IMR-90 (cell line): ENCODE results near the gene SLC26A1. TPM values are rescaled to one million over a fixed set of nuclear protein-coding genes. Genes with fewer than 3 reads are reported as not detected.

Experiments
- ATAC-seq: fragments of 200-7000 bp; cut with Tn5 transposase; 2 replicates; pipeline ENCODE4 v1.9.1; 2020; ENCODE audit warnings: low read depth, mild to moderate bottlenecking, moderate library complexity
- BruUV-seq: library from RNA; stranded (reverse); fragments of 400-500 nt; replicated peaks from 2 replicates; lab custom pipeline; 2021; lab: Mats Ljungman, UMichigan
- CTCF ChIA-PET: fragments of 300-600 bp; formaldehyde crosslinking; extraction: SDS; loops from one replicate; lab custom pipeline; 2021; ENCODE audit warnings: antibody characterized with exemption; lab: Yijun Ruan, JAX
- POLR2A ChIA-PET: fragments of 300-600 bp; sonication (Branson Sonifier 250); formaldehyde crosslinking; loops from one replicate; lab custom pipeline; 2022; ENCODE audit warnings: antibody characterized with exemption; ENCODE audit not compliant: unreplicated experiment; lab: Charles Lee
- DNase-seq: peaks from one replicate; pipeline ENCODE4 v3.0.0; 2013
- H2AFZ ChIP-seq: replicated peaks from 2 replicates; pipeline ENCODE3; 2013; ENCODE audit warnings: low read length, mild to moderate bottlenecking; ENCODE audit not compliant: poor library complexity
- H2AK5ac ChIP-seq: 2 replicates; pipeline ENCODE4 v1.6.1; 2013; ENCODE audit warnings: low read depth, low read length, inconsistent platforms
- H2AK9ac ChIP-seq: replicated peaks from 2 replicates; pipeline ENCODE3; 2013; ENCODE audit warnings: mild to moderate bottlenecking, low read depth, low read length, moderate library complexity; ENCODE audit not compliant: poor library complexity
- H2BK120ac ChIP-seq: 2 replicates; pipeline ENCODE4 v1.6.1; 2013; ENCODE audit warnings: low read depth, low read length, inconsistent platforms
- H2BK15ac ChIP-seq: 3 replicates; pipeline ENCODE4 v1.6.1; 2013; ENCODE audit warnings: low read depth, low read length, inconsistent platforms
- H2BK20ac ChIP-seq: 2 replicates; pipeline ENCODE4 v1.6.1; 2013; ENCODE audit warnings: low read depth, mild to moderate bottlenecking, inconsistent platforms, low read length, moderate library complexity
- H2BK5ac ChIP-seq: 2 replicates; pipeline ENCODE4 v1.6.1; 2013; ENCODE audit warnings: mild to moderate bottlenecking, low read depth, low read length, inconsistent platforms; ENCODE audit not compliant: poor library complexity, severe bottlenecking
- H3K14ac ChIP-seq: replicated peaks from 2 replicates; pipeline ENCODE4 v1.6.1; 2013; ENCODE audit warnings: low read depth, low read length, inconsistent platforms
- H3K18ac ChIP-seq: 2 replicates; pipeline ENCODE4 v1.6.1; 2013; ENCODE audit warnings: low read depth, low read length, control low read depth
- H3K23ac ChIP-seq: 2 replicates; pipeline ENCODE4 v1.6.1; 2013; ENCODE audit warnings: low read depth, low read length, inconsistent platforms
- H3K27ac ChIP-seq: 2 replicates; pipeline ENCODE4 v1.5.1; 2013; ENCODE audit warnings: mild to moderate bottlenecking, control low read depth, low read length; ENCODE audit not compliant: insufficient read depth
- H3K27me3 ChIP-seq: 2 replicates; pipeline ENCODE4 v1.6.1; 2013; ENCODE audit warnings: low read length; ENCODE audit not compliant: control insufficient read depth, insufficient read depth
- H3K36me3 ChIP-seq: 2 replicates; pipeline ENCODE4 v1.6.1; 2013; ENCODE audit warnings: low read length, mixed read lengths; ENCODE audit not compliant: control insufficient read depth, insufficient read depth
- H3K4ac ChIP-seq: 2 replicates; pipeline ENCODE4 v1.6.1; 2013; ENCODE audit warnings: low read depth, low read length, inconsistent platforms
- H3K4me1 ChIP-seq: 2 replicates; pipeline ENCODE4 v1.6.1; 2013; ENCODE audit warnings: low read length, mixed read lengths; ENCODE audit not compliant: control insufficient read depth, insufficient read depth
- H3K4me2 ChIP-seq: 2 replicates; pipeline ENCODE4 v1.6.1; 2013; ENCODE audit warnings: low read depth, mild to moderate bottlenecking, control low read depth, low read length, moderate library complexity
- H3K4me3 ChIP-seq: 2 replicates; pipeline ENCODE4 v1.5.1; 2013; ENCODE audit warnings: low read depth, mild to moderate bottlenecking, control low read depth, low read length, moderate library complexity; ENCODE audit not compliant: insufficient read depth
- H3K56ac ChIP-seq: 2 replicates; pipeline ENCODE4 v1.6.1; 2013; ENCODE audit warnings: low read length, inconsistent platforms; ENCODE audit not compliant: insufficient read depth; ENCODE audit errors: extremely low read depth
- H3K79me1 ChIP-seq, 2 experiments: 2 replicates each; pipeline ENCODE4 v1.6.1; 2013; ENCODE audit warnings: low read length in 2 of 2, inconsistent platforms in 1 of 2, low read depth in 1 of 2
- H3K9ac ChIP-seq: 2 replicates; pipeline ENCODE4 v1.6.1; 2013; ENCODE audit warnings: low read depth, low read length, control low read depth
- H3K9me1 ChIP-seq: 2 replicates; pipeline ENCODE4 v1.6.1; 2013; ENCODE audit warnings: low read length, inconsistent platforms; ENCODE audit not compliant: insufficient read depth
- H3K9me3 ChIP-seq: 2 replicates; pipeline ENCODE4 v1.6.1; 2013; ENCODE audit warnings: low read length; ENCODE audit not compliant: control insufficient read depth, insufficient read depth
- H4K20me1 ChIP-seq: 2 replicates; pipeline ENCODE4 v1.6.1; 2013; ENCODE audit warnings: low read length, inconsistent platforms; ENCODE audit not compliant: insufficient read depth
- H4K5ac ChIP-seq: 2 replicates; pipeline ENCODE4 v1.6.1; 2013; ENCODE audit warnings: mild to moderate bottlenecking, low read depth, low read length, control low read depth
- H4K8ac ChIP-seq, 2 experiments: 2 replicates each; pipeline ENCODE4 v1.6.1; 2013; ENCODE audit warnings: low read depth in 2 of 2, low read length in 2 of 2, control low read depth in 1 of 2, inconsistent platforms in 1 of 2
- H4K91ac ChIP-seq: 2 replicates; pipeline ENCODE4 v1.6.1; 2013; ENCODE audit warnings: low read depth, low read length, inconsistent platforms; ENCODE audit not compliant: insufficient read depth
- BHLHE40 ChIP-seq: fragments of 150-350 bp; IDR thresholded peaks from 2 replicates; pipeline ENCODE4 v1.6.1; 2016; ENCODE audit warnings: mild to moderate bottlenecking, low read depth, low read length
- CEBPB ChIP-seq: IDR thresholded peaks from 2 replicates; pipeline ENCODE4 v1.6.1; 2012; ENCODE audit warnings: low read depth, low read length, improper control_type of control experiment
- CHD1 ChIP-seq: IDR thresholded peaks from 2 replicates; pipeline ENCODE4 v1.6.1; 2012; ENCODE audit warnings: low read depth, low read length, improper control_type of control experiment
- FOS ChIP-seq: fragments of 150-350 bp; IDR thresholded peaks from 2 replicates; pipeline ENCODE4 v1.6.1; 2016; ENCODE audit warnings: low read depth, low read length
- MAFK ChIP-seq: IDR thresholded peaks from 2 replicates; pipeline ENCODE4 v1.6.1; 2012; ENCODE audit warnings: low read depth, low read length, improper control_type of control experiment
- MAZ ChIP-seq: IDR thresholded peaks from 2 replicates; pipeline ENCODE4 v1.6.1; 2012; ENCODE audit warnings: low read depth, mild to moderate bottlenecking, low read length, improper control_type of control experiment, moderate library complexity, borderline replicate concordance
- NFE2L2 ChIP-seq: fragments of 150-350 bp; IDR thresholded peaks from 2 replicates; pipeline ENCODE4 v1.6.1; 2016; ENCODE audit warnings: low read depth, mild to moderate bottlenecking, low read length
- RAD21 ChIP-seq: IDR thresholded peaks from 2 replicates; pipeline ENCODE4 v1.6.1; 2012; ENCODE audit warnings: low read length, improper control_type of control experiment
- RCOR1 ChIP-seq: IDR thresholded peaks from 2 replicates; pipeline ENCODE4 v1.6.1; 2012; ENCODE audit warnings: mild to moderate bottlenecking, low read length, improper control_type of control experiment; ENCODE audit not compliant: insufficient replicate concordance
- RFX5 ChIP-seq: IDR thresholded peaks from 2 replicates; pipeline ENCODE4 v1.8.0; 2012; ENCODE audit warnings: low read depth, mild to moderate bottlenecking, low read length, moderate library complexity
- SMC3 ChIP-seq: fragments of 150-350 bp; IDR thresholded peaks from 2 replicates; pipeline ENCODE4 v1.6.1; 2016; ENCODE audit warnings: low read depth, mild to moderate bottlenecking, antibody characterized with exemption, low read length, moderate library complexity
- WGBS, 2 experiments: methylation state at CpG; one replicate each; pipeline versions ENCODE4 v1.1.5 to v1.1.7; 2013; ENCODE audit warnings: missing lambda C conversion rate in 2 of 2; ENCODE audit not compliant: insufficient read length in 1 of 2; ENCODE audit errors: extremely low coverage in 2 of 2; 5-methylcytosine and 5-hydroxymethylcytosine counted together
- dilution Hi-C: fragments of 300-500 bp; cut with HindIII; formaldehyde crosslinking; loops from one replicate; pipeline ENCODE4 v1.14.3; 2018; ENCODE audit warnings: low sequenced_read_pairs; ENCODE audit not compliant: unreplicated experiment
- in situ Hi-C: fragments of 300-500 bp; cut with MboI; formaldehyde crosslinking; loops from 3 replicates; pipeline ENCODE4 v1.14.3; 2019; ENCODE audit warnings: low sequenced_read_pairs, inconsistent platforms, mixed read lengths
- intact Hi-C: fragments of 100-400 bp; cut with micrococcal nuclease; formaldehyde crosslinking; loops from 2 replicates; pipeline ENCODE4 v1.10.0; 2022
- polyA plus RNA-seq, 3 experiments: library from polyadenylated mRNA; depleted of rRNA; stranded (reverse); fragments of >200 nt; gene quantifications; 2 replicates each; pipeline ENCODE4 v1.2.3, GENCODE V29; 2012; ENCODE audit warnings: low replicate concordance in 1 of 3
- total RNA-seq: library from RNA; depleted of rRNA; stranded (reverse); fragments of >200 nt; gene quantifications from 2 replicates; pipeline ENCODE4 v1.2.3, GENCODE V29; 2012
- TF ChIP-seq, protein P1 (sequence below): fragments of 150-350 bp; IDR thresholded peaks from 2 replicates; pipeline ENCODE4 v1.6.1; 2017; ENCODE audit warnings: mild to moderate bottlenecking, antibody characterized with exemption, low read length, low read depth

Gene SLC26A1
- total and polyA plus RNA-seq, 2 of the 4 experiments (the other 2 are of a cell fraction): 0.09 TPM; not detected in 1

DNA sequence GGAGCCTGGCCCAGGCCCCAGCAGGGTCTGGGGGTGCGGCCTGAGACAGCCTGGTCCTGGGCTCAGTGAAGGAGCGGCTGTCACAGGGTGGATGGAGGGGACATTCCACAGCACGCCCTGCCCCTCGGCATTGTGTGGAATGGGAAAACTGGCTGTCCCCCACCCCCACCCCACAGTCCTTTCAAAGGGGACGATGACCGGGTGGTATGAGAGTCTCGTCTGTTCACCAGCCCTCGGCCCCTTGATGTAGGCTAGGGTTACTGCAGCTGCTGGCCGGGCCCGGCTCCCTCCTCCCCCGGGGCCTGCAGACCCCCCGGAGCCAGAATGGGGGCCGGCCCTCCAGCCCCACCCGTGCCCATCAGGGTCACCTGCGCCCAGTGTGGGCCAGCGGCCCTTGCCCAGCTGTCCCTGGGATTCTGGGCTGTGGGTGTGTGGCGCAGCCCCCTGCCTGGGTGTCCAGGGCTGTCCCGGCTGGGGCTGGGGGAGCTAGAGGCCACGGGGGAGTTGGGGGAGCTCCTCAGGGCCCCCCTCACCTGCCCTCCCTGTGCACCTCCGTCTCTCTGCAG, 30.0 kb upstream of the SLC26A1 start:
- ChIA-PET CTCF (no interaction called here), POLR2A (no interaction called here)
- no peak for TF ChIP-seq CEBPB
- TF ChIP-seq CHD1: no peak
- TF ChIP-seq MAZ: no peak
- TF ChIP-seq RFX5: no peak
- no peak for TF ChIP-seq RCOR1
- no peak for TF ChIP-seq FOS
- TF ChIP-seq BHLHE40: no peak
- TF ChIP-seq NFE2L2: no peak
- no peak for TF ChIP-seq SMC3
- no peak for TF ChIP-seq RAD21
- TF ChIP-seq, protein P1, sequence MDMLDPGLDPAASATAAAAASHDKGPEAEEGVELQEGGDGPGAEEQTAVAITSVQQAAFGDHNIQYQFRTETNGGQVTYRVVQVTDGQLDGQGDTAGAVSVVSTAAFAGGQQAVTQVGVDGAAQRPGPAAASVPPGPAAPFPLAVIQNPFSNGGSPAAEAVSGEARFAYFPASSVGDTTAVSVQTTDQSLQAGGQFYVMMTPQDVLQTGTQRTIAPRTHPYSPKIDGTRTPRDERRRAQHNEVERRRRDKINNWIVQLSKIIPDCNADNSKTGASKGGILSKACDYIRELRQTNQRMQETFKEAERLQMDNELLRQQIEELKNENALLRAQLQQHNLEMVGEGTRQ: no peak
- TF ChIP-seq MAFK: no peak
- H3K14ac ChIP-seq: no peak overlapping the region
- peaks cover 23% of the 10 kb centered on the region for H3K36me3 ChIP-seq
- H2BK120ac ChIP-seq: no peak overlapping the region
- WGBS, 2 experiments: 95% methylated on average over 10 of the region's 20 CpGs; no CpG with 5 or more reads in 1 of the 2 experiments
- no peak overlapping the region for H4K91ac ChIP-seq
- intact Hi-C loops: no loop called here
- H4K20me1 ChIP-seq: peaks cover 13% of the 10 kb centered on the region
- no peak overlapping the region for H2BK5ac ChIP-seq
- H3K23ac ChIP-seq: no peak overlapping the region
- H3K56ac ChIP-seq: no peak overlapping the region
- no peak overlapping the region for H3K27ac ChIP-seq
- H4K8ac ChIP-seq: no peak overlapping the region
- ATAC-seq (no peak), DNase-seq (no peak)
- peaks cover 4% of the 10 kb centered on the region; the same call in 1 of the 2 replicates for H3K4me1 ChIP-seq
- H4K5ac ChIP-seq: no peak overlapping the region
- H3K4ac ChIP-seq: no peak overlapping the region
- dilution Hi-C loops: no loop called here
- peaks cover 11% of the 10 kb centered on the region for H3K9me1 ChIP-seq
- H2BK20ac ChIP-seq: no peak overlapping the region
- in situ Hi-C loops: no loop called here
- H3K27me3 ChIP-seq: no peaks in the 10 kb centered on the region
- H2AK9ac ChIP-seq: no peak overlapping the region
- no peaks in the 10 kb centered on the region for H3K9me3 ChIP-seq
- BruUV-seq: no TSS peak
- no peak overlapping the region for H3K9ac ChIP-seq
- no peak overlapping the region for H2AK5ac ChIP-seq
- no peak overlapping the region for H2BK15ac ChIP-seq
- peaks cover 0 to 4% of the 10 kb centered on the region in 2 experiments; a peak in 1 of 4 replicates for H3K79me1 ChIP-seq
- H3K18ac ChIP-seq: no peak overlapping the region
- no peak overlapping the region for H3K4me2 ChIP-seq
- H3K4me3 ChIP-seq: no peak overlapping the region
- no peak overlapping the region for H2AFZ ChIP-seq
